ENCODE results near the gene CEMP1.

GRCh38 chr16:2485811-2486507 lies 45.2 kb downstream of the CEMP1 start:
- no peak for TF ChIP-seq POLR2AphosphoS5 (IDR thresholded peaks at IDR 0.05; ENCODE audit: low read depth, low read length)
- no peak for TF ChIP-seq POLR2A (IDR thresholded peaks at IDR 0.05; ENCODE audit: low read depth, low read length)
